ENCODE data around the gene SPATA20. TPM values are rescaled to one million over a fixed set of nuclear protein-coding genes. Genes with fewer than 3 reads are reported as not detected.

SPATA20 gene
- total RNA-seq, 2 experiments from 2014 or later: 29.9 to 35.2 TPM

GRCh38 chr17:50584749-50585148 is 37.8 kb downstream of the SPATA20 start:
- no peak for ATAC-seq
- H3K36me3 Mint-ChIP-seq: no peaks in the 10 kb centered on the region
- no peaks in the 10 kb centered on the region for H3K9me3 Mint-ChIP-seq (ENCODE audit: low read depth)
- CTCF ChIA-PET: no interaction called here
- DNase-seq: no peak
- peaks cover 8% of the 10 kb centered on the region for H3K27me3 Mint-ChIP-seq
- no peak overlapping the region for H3K4me3 Mint-ChIP-seq
- H3K4me1 Mint-ChIP-seq: no peaks in the 10 kb centered on the region
- H3K27ac Mint-ChIP-seq: no peak overlapping the region

GRCh38 chr17:50585346-50585745 is 38.4 kb downstream of the SPATA20 start:
- DNase-seq: no peak
- ATAC-seq: no peak
- H3K36me3 Mint-ChIP-seq: no peaks in the 10 kb centered on the region
- H3K4me1 Mint-ChIP-seq: no peaks in the 10 kb centered on the region
- no peaks in the 10 kb centered on the region for H3K9me3 Mint-ChIP-seq (ENCODE audit: low read depth)
- no peak overlapping the region for H3K4me3 Mint-ChIP-seq
- CTCF ChIA-PET: interaction anchor here (0.6 kb wide), 1 partner anchor 1620 kb away, joined by 3 read pairs; no protein-coding TSS in a partner anchor
- no peak overlapping the region for H3K27ac Mint-ChIP-seq
- H3K27me3 Mint-ChIP-seq: peaks cover 8% of the 10 kb centered on the region

GRCh38 chr17:50585891-50586290 is 38.9 kb downstream of the SPATA20 start:
- Mint-ChIP-seq H3K27ac (no peak overlapping the region), H3K4me1 (no peaks in the 10 kb centered on the region), H3K27me3 (peaks cover 8% of the 10 kb centered on the region), H3K36me3 (no peaks in the 10 kb centered on the region), H3K4me3 (no peak overlapping the region), H3K9me3 (ENCODE audit: low read depth) (no peaks in the 10 kb centered on the region)
- DNase-seq (no peak), ATAC-seq (no peak)
- CTCF ChIA-PET: interaction anchor here (1.2 kb wide), 1 partner anchor 23 kb away, joined by 4 read pairs; no protein-coding TSS in a partner anchor

GRCh38 chr17:50586421-50587247 is 39.7 kb downstream of the SPATA20 start:
- Mint-ChIP-seq H3K9me3 (ENCODE audit: low read depth) (no peaks in the 10 kb centered on the region), H3K4me1 (no peaks in the 10 kb centered on the region), H3K4me3 (no peak overlapping the region), H3K36me3 (no peaks in the 10 kb centered on the region), H3K27me3 (peaks cover 8% of the 10 kb centered on the region), H3K27ac (no peak overlapping the region)
- ATAC-seq (no peak), DNase-seq (no peak)
- CTCF ChIA-PET: interaction anchor here (1.2 kb wide), 1 partner anchor 24 kb away, joined by 4 read pairs; no protein-coding TSS in a partner anchor

GRCh38 chr17:50587571-50587970 is 40.6 kb downstream of the SPATA20 start:
- Mint-ChIP-seq H3K36me3 (no peaks in the 10 kb centered on the region), H3K27ac (no peak overlapping the region), H3K27me3 (peaks cover 5% of the 10 kb centered on the region), H3K4me1 (no peaks in the 10 kb centered on the region), H3K9me3 (ENCODE audit: low read depth) (no peaks in the 10 kb centered on the region), H3K4me3 (no peak overlapping the region)
- ATAC-seq: no peak
- CTCF ChIA-PET: no interaction called here
- no peak for DNase-seq

GRCh38 chr17:50588391-50589049 is 41.5 kb downstream of the SPATA20 start:
- CTCF ChIA-PET: no interaction called here

GRCh38 chr17:50589095-50589705 is 42.2 kb downstream of the SPATA20 start:
- no peaks in the 10 kb centered on the region for H3K36me3 Mint-ChIP-seq
- H3K27me3 Mint-ChIP-seq: peaks cover under 1% of the 10 kb centered on the region
- H3K4me1 Mint-ChIP-seq: no peaks in the 10 kb centered on the region
- ATAC-seq: no peak
- no peaks in the 10 kb centered on the region for H3K9me3 Mint-ChIP-seq (ENCODE audit: low read depth)
- H3K4me3 Mint-ChIP-seq: no peak overlapping the region
- CTCF ChIA-PET: no interaction called here
- no peak for DNase-seq
- no peak overlapping the region for H3K27ac Mint-ChIP-seq

More at GRCh38 chr17:50588391-50589049, 41.5 kb downstream of the SPATA20 start:
- H3K36me3 Mint-ChIP-seq: no peaks in the 10 kb centered on the region
- H3K9me3 Mint-ChIP-seq (ENCODE audit: low read depth): no peaks in the 10 kb centered on the region
- peaks cover 5% of the 10 kb centered on the region for H3K27me3 Mint-ChIP-seq
- ATAC-seq: no peak
- H3K4me1 Mint-ChIP-seq: no peaks in the 10 kb centered on the region
- DNase-seq: no peak
- H3K27ac Mint-ChIP-seq: no peak overlapping the region
- no peak overlapping the region for H3K4me3 Mint-ChIP-seq

GRCh38 chr17:50590946-50591737 is 44.2 kb downstream of the SPATA20 start:
- Mint-ChIP-seq H3K27me3 (no peaks in the 10 kb centered on the region), H3K9me3 (ENCODE audit: low read depth) (no peaks in the 10 kb centered on the region), H3K27ac (no peak overlapping the region), H3K4me1 (no peaks in the 10 kb centered on the region), H3K36me3 (no peaks in the 10 kb centered on the region), H3K4me3 (no peak overlapping the region)
- DNase-seq: no peak
- CTCF ChIA-PET: no interaction called here
- ATAC-seq: no peak

- H3K4me1 Mint-ChIP-seq: no peaks in the 10 kb centered on the region
- peaks cover under 1% of the 10 kb centered on the region for H3K27me3 Mint-ChIP-seq
- H3K4me3 Mint-ChIP-seq: no peak overlapping the region
- no peaks in the 10 kb centered on the region for H3K36me3 Mint-ChIP-seq
- H3K9me3 Mint-ChIP-seq (ENCODE audit: low read depth): no peaks in the 10 kb centered on the region
- CTCF ChIA-PET: no interaction called here
- H3K27ac Mint-ChIP-seq: no peak overlapping the region
- DNase-seq (no peak), ATAC-seq (no peak)
Observed at GRCh38 chr17:50593321-50593720, 46.3 kb downstream of the SPATA20 start.

- Mint-ChIP-seq H3K36me3 (no peaks in the 10 kb centered on the region), H3K27me3 (peaks cover 4% of the 10 kb centered on the region), H3K9me3 (ENCODE audit: low read depth) (no peaks in the 10 kb centered on the region), H3K27ac (no peak overlapping the region), H3K4me3 (no peak overlapping the region), H3K4me1 (no peaks in the 10 kb centered on the region)
- CTCF ChIA-PET: no interaction called here
- ATAC-seq: no peak
- no peak for DNase-seq
Observed at GRCh38 chr17:50594128-50594823, 47.3 kb downstream of the SPATA20 start.

- CTCF ChIA-PET: no interaction called here
- Mint-ChIP-seq H3K4me3 (no peak overlapping the region), H3K27ac (no peak overlapping the region), H3K27me3 (peaks cover 4% of the 10 kb centered on the region), H3K9me3 (ENCODE audit: low read depth) (no peaks in the 10 kb centered on the region), H3K36me3 (no peaks in the 10 kb centered on the region), H3K4me1 (no peaks in the 10 kb centered on the region)
- ATAC-seq (no peak), DNase-seq (no peak)
Observed at GRCh38 chr17:50594892-50595291, 47.9 kb downstream of the SPATA20 start.

- H3K9me3 Mint-ChIP-seq (ENCODE audit: low read depth): no peaks in the 10 kb centered on the region
- no peaks in the 10 kb centered on the region for H3K36me3 Mint-ChIP-seq
- H3K27ac Mint-ChIP-seq: no peak overlapping the region
- CTCF ChIA-PET: no interaction called here
- H3K4me1 Mint-ChIP-seq: no peaks in the 10 kb centered on the region
- H3K27me3 Mint-ChIP-seq: peaks cover 4% of the 10 kb centered on the region
- ATAC-seq (no peak), DNase-seq (no peak)
- no peak overlapping the region for H3K4me3 Mint-ChIP-seq
Observed at GRCh38 chr17:50596191-50597037, 49.4 kb downstream of the SPATA20 start.

Data from activated CD8-positive, alpha-beta memory T cell treated with anti-CD3 and anti-CD28 coated beads, Interleukin-2, amount 10 ng/mL, durations not matched to agents 7 days and 5 days (primary cell).